A673 (cell line): ENCODE results near the gene MRPS18A.

ENCODE experiments used
- CTCF ChIP-seq: fragments of 300-800, 200-600 bp; sonication (generic); conservative IDR thresholded peaks from 2 replicates; pipeline ENCODE4 v1.5.1; 2017; ENCODE audit warnings: low read depth, mild to moderate bottlenecking, antibody characterized with exemption, low read length, moderate library complexity, mixed read lengths
- EZH2 ChIP-seq: fragments of 200-600 bp; sonication (generic); IDR thresholded peaks from 2 replicates; pipeline ENCODE4 v1.6.1; 2017; ENCODE audit warnings: borderline replicate concordance, low read depth, mild to moderate bottlenecking, mixed read lengths, antibody characterized with exemption, low read length; ENCODE audit not compliant: poor library complexity, severe bottlenecking

GRCh38 chr6:43707269-43707668, 19.7 kb upstream of the MRPS18A start:
- TF ChIP-seq CTCF, result no peak
- no peak for TF ChIP-seq EZH2
